ENCODE data around the gene IGSF3. TPM values are rescaled to one million over a fixed set of nuclear protein-coding genes. Genes with fewer than 3 reads are reported as not detected.

The IGSF3 gene
- total RNA-seq, result 34.8 and 39.0 TPM in 2 replicates

DNA sequence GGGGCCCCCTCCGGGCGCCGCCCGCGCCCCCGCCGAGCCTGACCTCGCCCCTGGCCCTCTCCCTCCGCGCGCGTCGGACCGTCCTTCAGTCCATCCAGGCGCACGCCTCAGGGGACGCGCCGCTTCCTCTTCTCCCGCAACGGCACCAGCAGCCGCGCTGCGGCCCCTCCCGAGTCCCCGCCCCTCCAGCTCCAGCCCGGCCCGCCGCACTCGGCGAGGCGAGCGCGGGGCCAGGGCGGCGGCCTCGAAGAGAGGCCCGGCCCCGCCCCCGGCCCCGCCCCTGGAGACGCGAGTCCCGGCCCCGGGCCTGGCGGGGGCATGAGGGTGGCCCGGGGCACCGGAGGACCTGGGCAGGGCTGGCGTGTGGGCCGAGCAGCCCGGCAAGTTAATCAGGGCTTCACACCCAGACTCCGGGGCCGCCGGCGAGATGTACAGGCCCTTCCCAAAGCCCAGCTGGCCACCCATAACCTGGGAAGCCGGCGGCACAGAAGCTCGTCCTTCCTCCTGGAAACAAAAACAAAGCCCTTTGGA, at the start of gene IGSF3:
Gene IGSF3, minus strand, starts transcription at position 159 of the 531 bp plus-strand sequence. CDS start 1,407 bp downstream, outside the sequence.
- DNase-seq (ENCODE audit: low read depth), result no peak
- Histone ChIP-seq H3K36me3 (ENCODE audit: control insufficient read depth, insufficient read depth, low read length) (no peaks in the 10 kb centered on the region), H3K4me3 (ENCODE audit: low read depth, low read length) (peak within 1 kb of the TSS; percentile 71), H3K27me3 (ENCODE audit: control insufficient read depth, insufficient read depth, low read length) (no peaks in the 10 kb centered on the region)
- TF ChIP-seq, protein P1, sequence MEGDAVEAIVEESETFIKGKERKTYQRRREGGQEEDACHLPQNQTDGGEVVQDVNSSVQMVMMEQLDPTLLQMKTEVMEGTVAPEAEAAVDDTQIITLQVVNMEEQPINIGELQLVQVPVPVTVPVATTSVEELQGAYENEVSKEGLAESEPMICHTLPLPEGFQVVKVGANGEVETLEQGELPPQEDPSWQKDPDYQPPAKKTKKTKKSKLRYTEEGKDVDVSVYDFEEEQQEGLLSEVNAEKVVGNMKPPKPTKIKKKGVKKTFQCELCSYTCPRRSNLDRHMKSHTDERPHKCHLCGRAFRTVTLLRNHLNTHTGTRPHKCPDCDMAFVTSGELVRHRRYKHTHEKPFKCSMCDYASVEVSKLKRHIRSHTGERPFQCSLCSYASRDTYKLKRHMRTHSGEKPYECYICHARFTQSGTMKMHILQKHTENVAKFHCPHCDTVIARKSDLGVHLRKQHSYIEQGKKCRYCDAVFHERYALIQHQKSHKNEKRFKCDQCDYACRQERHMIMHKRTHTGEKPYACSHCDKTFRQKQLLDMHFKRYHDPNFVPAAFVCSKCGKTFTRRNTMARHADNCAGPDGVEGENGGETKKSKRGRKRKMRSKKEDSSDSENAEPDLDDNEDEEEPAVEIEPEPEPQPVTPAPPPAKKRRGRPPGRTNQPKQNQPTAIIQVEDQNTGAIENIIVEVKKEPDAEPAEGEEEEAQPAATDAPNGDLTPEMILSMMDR (IDR thresholded peaks at IDR 0.05; ENCODE audit: insufficient read depth, low read length, poor library complexity, severe bottlenecking), result no peak

DNA sequence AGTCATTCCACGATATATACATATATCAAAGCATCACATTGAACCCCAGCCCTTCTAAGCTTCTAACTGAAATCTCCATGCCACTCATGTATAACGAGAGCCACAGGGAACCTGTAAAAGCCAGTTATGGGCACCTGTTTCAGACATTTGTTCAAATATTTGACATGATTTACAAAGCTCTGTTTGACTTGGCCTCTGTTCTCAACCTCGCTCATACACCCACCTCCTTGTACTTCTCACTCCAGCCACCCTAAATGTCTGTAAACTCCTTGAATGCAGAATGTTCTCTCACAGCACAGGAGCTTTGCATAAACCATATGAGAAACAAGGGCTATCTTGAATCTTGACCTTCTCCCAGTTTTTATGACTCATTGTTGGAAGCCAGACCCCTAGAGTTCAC, 49.8 kb upstream of the IGSF3 start:
- Histone ChIP-seq H3K27me3 (ENCODE audit: control insufficient read depth, insufficient read depth, low read length) (no peaks in the 10 kb centered on the region), H3K36me3 (ENCODE audit: control insufficient read depth, insufficient read depth, low read length) (no peaks in the 10 kb centered on the region), H3K4me3 (ENCODE audit: low read depth, low read length) (no peak overlapping the region)
- TF ChIP-seq, protein P1 (IDR thresholded peaks at IDR 0.05; ENCODE audit: insufficient read depth, low read length, poor library complexity, severe bottlenecking), result no peak
- DNase-seq (ENCODE audit: low read depth), result no peak

DNA sequence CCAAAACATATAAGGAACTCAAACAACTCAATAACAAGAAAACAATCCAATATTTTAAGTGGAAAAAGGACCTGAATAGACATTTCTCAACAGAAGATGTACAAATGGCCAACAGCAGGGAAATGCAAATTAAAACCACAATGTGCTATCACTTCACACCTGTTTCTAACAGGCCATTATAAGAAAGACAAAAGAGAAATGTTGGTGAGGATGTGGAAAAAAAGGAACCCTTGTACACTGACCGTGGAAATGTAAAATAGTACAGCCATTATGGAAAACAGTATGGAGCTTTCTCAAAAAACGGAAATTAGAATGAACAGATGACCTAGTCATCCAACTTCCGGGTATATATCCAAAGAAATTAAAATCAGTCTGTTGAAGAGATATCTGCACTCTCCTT, 48.9 kb upstream of the IGSF3 start:
- TF ChIP-seq, protein P1 (IDR thresholded peaks at IDR 0.05; ENCODE audit: insufficient read depth, low read length, poor library complexity, severe bottlenecking), result no peak
- Histone ChIP-seq H3K27me3 (ENCODE audit: control insufficient read depth, insufficient read depth, low read length) (no peaks in the 10 kb centered on the region), H3K36me3 (ENCODE audit: control insufficient read depth, insufficient read depth, low read length) (no peaks in the 10 kb centered on the region), H3K4me3 (ENCODE audit: low read depth, low read length) (no peak overlapping the region)
- no peak for DNase-seq (ENCODE audit: low read depth)

DNA sequence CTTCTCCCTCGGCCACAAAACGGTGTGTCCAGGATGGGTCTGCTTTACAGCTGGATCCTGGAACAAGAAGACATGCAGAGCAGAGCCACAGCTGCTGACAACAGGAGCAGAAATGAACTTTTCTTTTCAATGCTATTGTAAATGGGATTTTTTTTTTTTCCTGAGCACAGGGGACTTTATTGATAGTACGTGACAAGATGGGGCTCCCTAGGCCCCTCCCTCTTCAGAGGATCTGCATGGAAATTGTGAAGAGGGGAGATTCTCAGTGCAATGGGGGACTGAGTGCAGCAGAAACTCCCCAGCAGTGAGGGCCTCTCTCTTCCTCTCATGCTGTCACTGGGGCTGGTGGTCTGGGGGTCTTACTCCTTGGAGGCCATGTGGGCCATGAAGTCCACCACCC, 45.9 kb upstream of the IGSF3 start:
- no peak overlapping the region for H3K4me3 ChIP-seq (ENCODE audit: low read depth, low read length)
- DNase-seq (ENCODE audit: low read depth), result no peak
- TF ChIP-seq, protein P1 (IDR thresholded peaks at IDR 0.05; ENCODE audit: insufficient read depth, low read length, poor library complexity, severe bottlenecking), result no peak
- H3K27me3 ChIP-seq (ENCODE audit: control insufficient read depth, insufficient read depth, low read length), result no peaks in the 10 kb centered on the region
- H3K36me3 ChIP-seq (ENCODE audit: control insufficient read depth, insufficient read depth, low read length), result no peaks in the 10 kb centered on the region

DNA sequence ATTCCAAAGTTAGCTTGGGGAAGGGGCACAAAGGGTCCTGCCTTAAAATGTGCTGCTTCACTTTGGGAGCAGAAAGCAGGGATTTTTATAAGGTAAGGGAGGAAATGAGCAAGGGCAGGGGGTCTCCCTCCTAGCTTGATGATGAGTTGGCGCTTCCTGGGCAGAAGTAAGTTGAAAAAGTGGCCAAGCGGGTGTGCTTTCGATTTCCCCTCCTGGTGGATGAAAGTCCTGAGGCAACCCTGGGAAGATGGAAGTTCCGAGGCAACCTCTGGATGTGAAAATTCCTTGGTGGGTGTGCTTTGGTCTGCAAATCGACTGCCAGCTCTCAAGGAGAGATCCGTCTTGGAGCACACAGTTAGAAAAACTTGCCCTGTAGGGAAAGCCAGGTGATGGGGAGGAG, 45.0 kb upstream of the IGSF3 start:
- Histone ChIP-seq H3K27me3 (ENCODE audit: control insufficient read depth, insufficient read depth, low read length) (no peaks in the 10 kb centered on the region), H3K4me3 (ENCODE audit: low read depth, low read length) (no peak overlapping the region), H3K36me3 (ENCODE audit: control insufficient read depth, insufficient read depth, low read length) (no peaks in the 10 kb centered on the region)
- TF ChIP-seq, protein P1 (IDR thresholded peaks at IDR 0.05; ENCODE audit: insufficient read depth, low read length, poor library complexity, severe bottlenecking), result no peak
- no peak for DNase-seq (ENCODE audit: low read depth)

DNA sequence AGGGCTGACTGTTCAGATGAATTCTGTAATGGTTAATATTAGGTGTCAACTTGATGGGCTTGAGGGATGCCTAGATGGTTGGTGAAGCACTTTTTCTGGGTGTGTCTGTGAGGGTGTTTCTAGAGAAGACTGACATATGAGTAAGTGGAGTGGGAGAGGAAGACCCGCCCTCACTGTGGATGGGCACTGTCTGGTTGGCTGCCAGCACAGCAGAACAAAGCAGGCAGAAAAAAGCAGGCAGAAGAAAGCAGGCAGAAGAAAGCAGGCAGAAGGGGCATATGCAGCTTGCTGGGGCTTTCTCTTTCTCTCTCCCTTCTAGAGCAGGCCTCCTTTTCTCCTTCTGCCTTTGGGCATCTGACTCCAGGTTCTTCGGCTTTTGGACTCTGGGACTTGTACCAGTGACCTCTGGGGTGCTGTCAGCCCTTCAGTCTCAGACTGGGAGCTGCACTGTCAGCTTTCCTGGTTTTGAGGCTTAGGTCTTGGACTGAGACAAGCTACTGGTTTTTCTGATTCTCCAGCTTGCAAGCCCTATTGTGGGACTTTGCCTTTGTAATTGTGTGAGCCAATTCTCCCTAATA, 43.8 kb upstream of the IGSF3 start:
- TF ChIP-seq, protein P1 (IDR thresholded peaks at IDR 0.05; ENCODE audit: insufficient read depth, low read length, poor library complexity, severe bottlenecking), result no peak
- H3K4me3 ChIP-seq (ENCODE audit: low read depth, low read length), result no peak overlapping the region
- DNase-seq (ENCODE audit: low read depth), result no peak
- H3K36me3 ChIP-seq (ENCODE audit: control insufficient read depth, insufficient read depth, low read length), result no peaks in the 10 kb centered on the region
- H3K27me3 ChIP-seq (ENCODE audit: control insufficient read depth, insufficient read depth, low read length), result no peaks in the 10 kb centered on the region

All from kidney epithelial cell (primary cell).